CD4-positive, alpha-beta T cell treated with Interleukin-17A for 4 hours (primary cell): ENCODE results near the gene NUDT21.
"Not testable (repeated sequence)": the region's sequence is repeated elsewhere in the genome, so short reads cannot be mapped to it uniquely, and the experiment has no call there.

Source experiments
- DNase-seq: peaks from one replicate; pipeline ENCODE4 v3.0.0-alpha.2; 2020; ENCODE audit warnings: mixed read lengths

NUDT21 gene

GRCh38 chr16:56415875-56416274 is 35.3 kb downstream of the NUDT21 start:
- DNase-seq: no peak

GRCh38 chr16:56414366-56414765 is 36.8 kb downstream of the NUDT21 start:
- DNase-seq: no peak

- no peak for DNase-seq
Observed at GRCh38 chr16:56413381-56413780, 37.8 kb downstream of the NUDT21 start.

GRCh38 chr16:56411624-56412023 is 39.5 kb downstream of the NUDT21 start:
- no peak for DNase-seq

GRCh38 chr16:56411123-56411522 is 40.0 kb downstream of the NUDT21 start:
- no peak for DNase-seq

GRCh38 chr16:56409195-56409594 is 41.9 kb downstream of the NUDT21 start:
- DNase-seq: no peak

- no peak for DNase-seq
Observed at GRCh38 chr16:56408379-56409098, 42.6 kb downstream of the NUDT21 start.

GRCh38 chr16:56405977-56406672 is 45.0 kb downstream of the NUDT21 start:
- DNase-seq: no peak

- DNase-seq: peak; percentile 6
Observed at GRCh38 chr16:56401482-56401881, 49.6 kb downstream of the NUDT21 start.

GRCh38 chr16:56400458-56400857 is 50.7 kb downstream of the NUDT21 start:
- no peak for DNase-seq

- no peak for DNase-seq
Observed at GRCh38 chr16:56399486-56399885, 51.6 kb downstream of the NUDT21 start.

- DNase-seq: no peak
Observed at GRCh38 chr16:56399047-56399446, 52.1 kb downstream of the NUDT21 start.

GRCh38 chr16:56396724-56397123 is 54.4 kb downstream of the NUDT21 start:
- DNase-seq: not testable (repeated sequence)

- no peak for DNase-seq
Observed at GRCh38 chr16:56389554-56389953, 61.6 kb downstream of the NUDT21 start.

- no peak for DNase-seq
Observed at GRCh38 chr16:56388209-56388608, 62.9 kb downstream of the NUDT21 start.

GRCh38 chr16:56387396-56387795 is 63.7 kb downstream of the NUDT21 start:
- DNase-seq: no peak

- no peak for DNase-seq
Observed at GRCh38 chr16:56384074-56384721, 66.9 kb downstream of the NUDT21 start.

GRCh38 chr16:56382901-56383355 is 68.2 kb downstream of the NUDT21 start:
- no peak for DNase-seq

GRCh38 chr16:56382459-56382858 is 68.7 kb downstream of the NUDT21 start:
- no peak for DNase-seq

- not testable (repeated sequence) for DNase-seq
Observed at GRCh38 chr16:56380778-56381485, 70.2 kb downstream of the NUDT21 start.
